ENCODE measurements around the gene AMDHD1. TPM values are rescaled to one million over a fixed set of nuclear protein-coding genes. Genes with fewer than 3 reads are reported as not detected.
"Not testable (repeated sequence)": the region's sequence is repeated elsewhere in the genome, so short reads cannot be mapped to it uniquely, and the experiment has no call there.

The AMDHD1 gene
- total RNA-seq, 1 donor from 2014 or later, result 2.2 TPM

- H3K27me3 Mint-ChIP-seq (ENCODE audit: insufficient read depth, low read depth), result peaks cover 2% of the 10 kb centered on the region
- no peak overlapping the region for H3K9ac ChIP-seq
- DNase-seq (ENCODE audit: low spot score), result peak; percentile 54
- no peak for TF ChIP-seq EZH2phosphoT487 (IDR thresholded peaks at IDR 0.05)
- peak; percentile 57 for TF ChIP-seq CTCF (IDR thresholded peaks at IDR 0.05)
- no peak for TF ChIP-seq EZH2 (IDR thresholded peaks at IDR 0.05)
- no peaks in the 10 kb centered on the region for H3K27me3 ChIP-seq
- H3K4me3 ChIP-seq, result no peak overlapping the region
- no peaks in the 10 kb centered on the region for H3K36me3 ChIP-seq
- peaks cover 2% of the 10 kb centered on the region for H3K4me1 Mint-ChIP-seq
- no peaks in the 10 kb centered on the region for H3F3A ChIP-seq (ENCODE audit: low read depth)
- no peak overlapping the region for H3K27ac Mint-ChIP-seq
- H3K9me3 ChIP-seq (ENCODE audit: low read depth), result no peaks in the 10 kb centered on the region
- no peaks in the 10 kb centered on the region for H3K4me1 ChIP-seq
- no peak overlapping the region for H3K27ac ChIP-seq
- H3K4me2 ChIP-seq, result no peak overlapping the region
- no peaks in the 10 kb centered on the region for H3K79me2 ChIP-seq (ENCODE audit: low read depth)
- H3K4me3 Mint-ChIP-seq, result no peak overlapping the region
- H4K20me1 ChIP-seq (ENCODE audit: low read depth), result no peaks in the 10 kb centered on the region
- no peaks in the 10 kb centered on the region for H3K9me3 Mint-ChIP-seq
- H3K36me3 Mint-ChIP-seq, result no peaks in the 10 kb centered on the region
- H2AFZ ChIP-seq (replicated peaks), result no peak overlapping the region
Measured at GRCh38 chr12:95963096-95963495, 20.0 kb downstream of the AMDHD1 start.

- Mint-ChIP-seq H3K9me3 (peaks cover 12% of the 10 kb centered on the region), H3K27me3 (ENCODE audit: insufficient read depth, low read depth) (peaks cover 6% of the 10 kb centered on the region), H3K27ac (no peak overlapping the region), H3K4me3 (no peak overlapping the region), H3K36me3 (no peaks in the 10 kb centered on the region), H3K4me1 (no peaks in the 10 kb centered on the region)
- H3K4me3 ChIP-seq, result no peak overlapping the region
- H3K9ac ChIP-seq, result no peak overlapping the region
- no peaks in the 10 kb centered on the region for H3K36me3 ChIP-seq
- no peaks in the 10 kb centered on the region for H4K20me1 ChIP-seq (ENCODE audit: low read depth)
- H3K27me3 ChIP-seq, result no peaks in the 10 kb centered on the region
- H3K4me1 ChIP-seq, result no peaks in the 10 kb centered on the region
- no peak overlapping the region for H3K4me2 ChIP-seq
- no peak for TF ChIP-seq EZH2 (IDR thresholded peaks at IDR 0.05)
- TF ChIP-seq EZH2phosphoT487 (IDR thresholded peaks at IDR 0.05), result no peak
- no peak for TF ChIP-seq CTCF (IDR thresholded peaks at IDR 0.05)
- no peak overlapping the region for H3K27ac ChIP-seq
- no peak for DNase-seq (ENCODE audit: low spot score)
- H3K9me3 ChIP-seq (ENCODE audit: low read depth), result no peaks in the 10 kb centered on the region
- H3F3A ChIP-seq (ENCODE audit: low read depth), result no peaks in the 10 kb centered on the region
- H3K79me2 ChIP-seq (ENCODE audit: low read depth), result no peaks in the 10 kb centered on the region
- no peak overlapping the region for H2AFZ ChIP-seq (replicated peaks)
Measured at GRCh38 chr12:95966287-95966870, 23.2 kb downstream of the AMDHD1 start.

- DNase-seq (ENCODE audit: low spot score), result no peak
- Mint-ChIP-seq H3K4me3 (no peak overlapping the region), H3K27ac (no peak overlapping the region), H3K27me3 (ENCODE audit: insufficient read depth, low read depth) (peaks cover 3% of the 10 kb centered on the region), H3K36me3 (no peaks in the 10 kb centered on the region), H3K4me1 (no peaks in the 10 kb centered on the region), H3K9me3 (peaks cover 12% of the 10 kb centered on the region)
- Histone ChIP-seq H3K79me2 (ENCODE audit: low read depth) (no peaks in the 10 kb centered on the region), H3K4me1 (no peaks in the 10 kb centered on the region), H3F3A (ENCODE audit: low read depth) (no peaks in the 10 kb centered on the region), H3K4me2 (no peak overlapping the region), H3K36me3 (no peaks in the 10 kb centered on the region), H3K9me3 (ENCODE audit: low read depth) (no peaks in the 10 kb centered on the region), H3K27ac (no peak overlapping the region), H3K9ac (no peak overlapping the region), H3K27me3 (no peaks in the 10 kb centered on the region), H4K20me1 (ENCODE audit: low read depth) (no peaks in the 10 kb centered on the region), H2AFZ (replicated peaks) (no peak overlapping the region), H3K4me3 (no peak overlapping the region)
- TF ChIP-seq EZH2 (IDR thresholded peaks at IDR 0.05) (no peak), EZH2phosphoT487 (IDR thresholded peaks at IDR 0.05) (no peak), CTCF (IDR thresholded peaks at IDR 0.05) (no peak)
Measured at GRCh38 chr12:95967301-95967700, 24.2 kb downstream of the AMDHD1 start.

- not testable (repeated sequence) for H3K4me2 ChIP-seq; H2AFZ ChIP-seq (replicated peaks); H3K9me3 ChIP-seq (ENCODE audit: low read depth); H3K27ac ChIP-seq; H3K36me3 Mint-ChIP-seq; H4K20me1 ChIP-seq (ENCODE audit: low read depth); H3K9ac ChIP-seq; DNase-seq (ENCODE audit: low spot score); H3K4me3 Mint-ChIP-seq; H3K27ac Mint-ChIP-seq; H3K27me3 ChIP-seq; H3K79me2 ChIP-seq (ENCODE audit: low read depth); H3K27me3 Mint-ChIP-seq (ENCODE audit: insufficient read depth, low read depth); H3K36me3 ChIP-seq; H3K4me3 ChIP-seq; H3F3A ChIP-seq (ENCODE audit: low read depth); H3K4me1 ChIP-seq; H3K4me1 Mint-ChIP-seq
- peaks cover 12% of the 10 kb centered on the region for H3K9me3 Mint-ChIP-seq
Measured at GRCh38 chr12:95969116-95969515, 26.0 kb downstream of the AMDHD1 start.

Measured in neural progenitor cell (in vitro differentiated cells).